ENCODE results near the gene BRCA2. TPM values are rescaled to one million over a fixed set of nuclear protein-coding genes. Genes with fewer than 3 reads are reported as not detected.

The BRCA2 gene
- polyA plus RNA-seq, 3 donors, result 7.8 to 8.3 (median 8.3) TPM

Other genes with a start within 250 kb of the BRCA2 start
- gene ZAR1L, start 145 bp upstream of the BRCA2 start, polyA plus RNA-seq (ENCODE audit: insufficient read length in 3 of 3), result not detected
- 10 to 100 TPM; 17.4 to 28.6 (median 22.9) TPM for gene N4BP2L1, start 112.6 kb downstream of the BRCA2 start, polyA plus RNA-seq (ENCODE audit: insufficient read length in 3 of 3)
- gene N4BP2L2, start 223.3 kb downstream of the BRCA2 start, polyA plus RNA-seq (ENCODE audit: insufficient read length in 3 of 3), result 100 to 1,000 TPM; 137 to 239 (median 170) TPM

Measured in renal cortex interstitium (tissue), 3 donors.